ENCODE data around the gene COX6A1.
"Not testable (repeated sequence)": the region's sequence is repeated elsewhere in the genome, so short reads cannot be mapped to it uniquely, and the experiment has no call there.

Gene COX6A1

GRCh38 chr12:120468325-120468820 lies 30.5 kb downstream of the COX6A1 start:
- DNase-seq (ENCODE audit: low spot score) = peak; percentile 72

DNA sequence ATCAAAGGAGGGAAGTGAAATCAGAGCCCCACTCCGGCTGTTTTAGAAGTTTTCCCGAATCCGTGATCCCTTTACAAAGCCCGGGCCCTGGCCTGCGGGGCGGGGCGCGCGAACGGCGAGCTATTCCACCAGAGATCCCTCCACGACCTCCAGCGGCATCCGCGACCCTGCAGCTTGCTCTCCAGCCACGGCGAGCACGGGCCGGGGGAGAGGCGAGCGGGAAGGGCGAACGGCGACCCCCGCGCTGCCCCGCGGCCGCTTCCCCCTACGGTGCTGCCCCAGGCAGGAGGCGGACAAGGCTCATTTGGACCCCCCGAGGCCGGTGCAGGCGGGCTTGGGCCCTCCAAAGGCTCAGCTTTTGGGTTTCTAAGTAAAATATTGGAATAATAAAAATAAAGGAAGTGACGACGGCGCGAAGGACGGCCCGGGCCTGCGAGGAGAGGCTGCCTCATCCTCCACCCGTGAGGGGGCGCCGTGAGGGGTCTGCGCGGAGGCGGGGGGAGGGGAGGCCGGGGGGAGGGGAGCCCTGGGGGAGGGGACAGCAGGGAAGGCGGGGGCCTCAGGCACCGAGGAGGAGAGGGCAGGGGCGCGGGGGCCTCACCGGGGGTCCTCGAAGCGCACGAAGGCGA lies 31.0 kb downstream of the COX6A1 start:
- no peak for DNase-seq (ENCODE audit: low spot score)

GRCh38 chr12:120469450-120470149 lies 31.7 kb downstream of the COX6A1 start, which contains the start of gene SRSF9:
SRSF9 (minus strand) TSS chr12:120469748; CDS start chr12:120469609, 139 bp downstream.
- DNase-seq (ENCODE audit: low spot score) = peak; percentile 100

GRCh38 chr12:120470150-120470784 lies 32.4 kb downstream of the COX6A1 start:
- no peak for DNase-seq (ENCODE audit: low spot score)

- no peak for DNase-seq (ENCODE audit: low spot score)
Measured at GRCh38 chr12:120472521-120472920, 34.6 kb downstream of the COX6A1 start.

DNA sequence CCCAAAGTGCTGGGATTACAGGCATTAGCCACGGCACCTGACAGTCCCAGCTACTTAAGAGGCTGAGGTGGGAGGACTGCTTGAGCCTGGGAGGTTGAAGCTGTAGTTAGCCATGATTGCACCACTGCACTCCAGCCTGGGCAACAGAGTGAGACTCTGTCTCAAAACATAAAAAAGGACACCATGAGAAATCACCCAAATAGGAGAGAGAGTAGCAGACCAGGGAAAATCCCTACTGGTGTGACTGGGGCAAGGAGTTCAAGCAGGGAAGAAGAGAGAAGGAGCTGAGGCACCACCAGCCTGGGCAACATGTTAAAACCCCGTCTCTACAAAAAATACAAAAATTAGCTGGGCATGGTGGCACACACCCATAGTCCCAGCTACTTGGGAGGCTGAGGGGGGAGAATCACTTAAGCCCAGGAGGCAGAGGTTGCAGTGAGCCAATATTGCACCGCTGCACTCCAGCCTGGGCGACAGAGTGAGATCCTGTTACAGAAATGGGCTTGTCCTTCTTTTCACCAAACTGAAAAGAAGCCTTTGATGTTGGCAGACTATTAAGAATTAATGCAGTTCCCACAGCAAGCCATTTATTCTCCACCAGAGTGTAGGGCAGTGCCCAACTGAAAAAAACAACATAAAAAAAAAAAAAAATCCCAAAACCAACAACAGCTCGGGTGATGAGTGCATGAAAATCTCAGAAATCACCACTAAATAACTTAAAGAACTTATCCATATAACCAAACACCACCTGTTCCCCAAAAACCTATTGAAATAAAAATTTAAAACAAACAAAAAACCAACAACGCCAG lies 36.1 kb downstream of the COX6A1 start:
- no peak for DNase-seq (ENCODE audit: low spot score)

DNA sequence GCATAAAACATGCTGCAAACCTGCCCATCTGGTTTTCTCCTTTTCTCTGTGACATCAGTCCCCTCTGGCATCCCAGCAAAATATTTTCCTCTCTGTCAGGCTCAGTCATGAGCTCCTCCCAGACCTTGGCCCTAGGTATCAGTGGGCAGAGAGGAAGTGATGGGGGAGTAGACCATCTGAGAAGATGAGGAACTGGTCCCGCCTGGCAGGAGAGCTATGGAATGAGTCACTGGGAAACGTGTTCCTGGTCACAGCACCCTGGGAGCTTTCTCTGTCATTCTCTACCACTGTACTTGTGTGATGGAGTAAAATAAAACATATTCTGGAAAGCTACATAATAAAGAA lies 36.7 kb downstream of the COX6A1 start:
- no peak for DNase-seq (ENCODE audit: low spot score)

GRCh38 chr12:120475643-120476042 lies 37.7 kb downstream of the COX6A1 start:
- DNase-seq (ENCODE audit: low spot score) = no peak

DNA sequence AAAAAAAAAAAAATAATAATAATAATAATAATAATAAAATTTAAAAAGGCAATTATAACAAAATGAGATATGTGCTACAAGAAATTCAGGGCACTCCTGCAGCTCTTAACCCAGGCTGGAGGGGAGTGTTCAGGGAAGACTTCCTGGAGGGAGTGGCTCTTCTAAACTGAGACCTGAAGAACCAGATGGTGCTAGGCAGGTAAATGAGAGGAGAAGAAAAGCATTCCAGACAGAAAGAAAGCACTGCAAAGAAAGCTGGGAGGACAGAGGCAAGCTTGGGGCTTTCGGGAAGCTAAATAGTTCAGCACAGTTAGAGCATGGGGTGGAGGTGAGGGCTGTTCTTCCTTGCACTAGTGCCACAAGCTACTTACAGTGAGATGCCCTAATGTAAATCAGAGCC lies 41.5 kb downstream of the COX6A1 start:
- DNase-seq (ENCODE audit: low spot score) = no peak

DNA sequence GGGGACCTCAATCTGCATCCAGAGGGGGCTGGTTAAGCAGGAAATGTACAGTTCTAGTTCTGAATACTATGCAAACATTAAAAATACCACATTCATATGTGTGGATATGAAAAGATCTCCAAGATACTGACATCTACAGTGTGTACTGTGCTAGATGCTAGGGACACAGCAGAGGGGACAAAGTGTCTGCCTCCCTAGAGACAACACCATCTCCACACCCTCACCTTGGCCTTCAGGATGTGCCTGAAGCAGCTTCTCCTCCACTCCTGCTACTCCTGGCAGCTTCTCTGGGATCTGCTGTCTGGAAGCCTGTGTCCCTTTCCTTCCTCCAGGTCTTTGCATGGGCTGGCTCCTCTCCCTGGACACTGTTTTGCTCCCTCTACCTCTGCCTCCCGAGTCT lies 42.3 kb downstream of the COX6A1 start:
- no peak for DNase-seq (ENCODE audit: low spot score)

DNA sequence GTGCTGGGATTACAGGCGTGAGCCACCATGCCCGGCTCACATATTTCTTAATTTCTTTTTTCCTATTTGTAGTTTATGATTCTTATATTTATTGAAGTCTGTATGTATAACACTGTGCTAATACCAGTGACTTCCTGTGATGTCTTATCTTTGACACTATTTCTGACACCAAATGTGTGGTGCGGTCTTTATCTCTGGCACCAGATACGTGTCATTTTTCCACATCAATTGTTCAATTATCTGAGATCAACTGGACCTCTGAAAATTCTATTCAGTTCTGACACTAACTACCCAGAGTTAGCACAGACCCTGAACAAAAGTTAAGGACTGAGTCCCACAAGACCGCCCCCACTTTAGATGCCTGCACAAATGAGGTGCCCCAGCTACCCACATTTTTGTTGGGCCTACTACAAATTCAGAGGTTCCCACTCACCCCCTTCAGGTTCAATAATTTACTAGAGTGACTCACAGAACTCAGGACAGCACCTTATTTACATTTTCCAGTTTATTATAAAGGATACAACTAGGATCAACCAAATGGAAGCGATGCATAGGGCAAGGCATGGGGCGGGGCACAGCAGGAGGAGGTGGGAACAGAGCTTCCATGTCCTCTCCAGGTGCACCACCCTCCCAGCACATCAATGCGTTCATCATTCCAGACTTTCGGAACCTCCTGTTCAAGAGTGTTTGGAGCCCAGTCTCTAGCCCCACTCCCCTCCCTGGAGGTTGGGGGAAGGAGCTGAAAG lies 43.3 kb downstream of the COX6A1 start:
- no peak for DNase-seq (ENCODE audit: low spot score)

DNA sequence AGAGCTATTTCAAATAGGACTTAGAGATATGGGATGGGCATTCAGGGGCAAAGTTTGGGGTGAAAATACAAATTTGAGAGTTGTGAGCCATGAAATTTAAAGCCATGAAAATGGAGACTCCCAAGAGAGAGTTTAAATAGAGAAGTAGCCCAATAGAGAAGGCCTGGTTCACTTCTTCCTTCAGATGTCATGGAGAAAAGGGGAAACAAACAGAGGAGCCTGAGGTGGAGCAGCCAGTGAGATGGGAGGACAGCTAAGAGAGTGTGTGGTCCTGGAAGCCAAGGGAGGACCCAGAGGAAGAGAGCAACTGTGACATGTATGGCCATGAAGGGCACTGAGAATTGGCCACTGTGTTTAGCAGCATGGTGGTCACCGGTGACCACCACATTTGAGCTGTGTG lies 45.7 kb downstream of the COX6A1 start:
- DNase-seq (ENCODE audit: low spot score) = no peak

DNA sequence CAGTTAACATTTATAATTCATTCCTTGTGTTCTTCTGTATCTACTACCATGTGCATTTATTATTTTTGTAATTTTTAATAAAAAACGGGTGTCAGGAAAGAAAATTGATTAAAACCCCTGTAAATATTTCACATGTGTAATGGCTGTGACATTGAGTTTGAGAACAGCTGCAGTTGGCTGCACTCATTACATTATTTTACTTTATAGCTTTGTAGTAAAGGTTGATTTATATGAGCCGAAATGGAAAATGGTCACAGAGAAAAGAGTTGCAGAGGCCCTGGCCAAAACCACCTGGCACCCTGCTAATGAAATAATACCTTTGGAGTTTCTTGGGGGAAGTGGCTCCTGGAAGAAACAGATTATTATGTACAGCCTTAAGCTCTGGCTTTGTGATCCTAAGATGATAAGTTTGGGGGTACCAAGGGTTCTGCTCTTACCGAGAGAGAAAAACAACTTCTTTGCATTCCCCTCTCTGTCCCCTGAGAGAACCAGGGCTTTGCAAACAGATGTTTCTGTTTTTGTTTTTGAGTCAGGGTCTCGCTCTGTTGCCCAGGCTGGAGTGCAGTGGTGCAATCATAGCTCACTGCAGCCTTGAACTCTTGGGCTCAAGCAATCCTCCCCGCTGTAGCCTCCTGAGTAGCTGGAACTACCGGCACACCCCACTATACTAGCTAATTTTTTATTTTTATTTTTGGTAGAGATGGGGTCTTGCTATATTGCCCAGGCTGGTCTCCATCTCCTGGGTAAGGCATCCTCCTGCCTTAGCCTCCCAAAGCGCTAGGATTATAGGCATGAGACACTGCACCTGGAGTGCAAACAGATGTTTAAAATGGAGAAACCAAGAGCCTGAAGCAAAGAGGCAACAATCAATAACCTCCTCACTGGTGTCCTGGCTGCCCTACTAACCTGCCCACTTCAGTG lies 48.3 kb downstream of the COX6A1 start:
- no peak for DNase-seq (ENCODE audit: low spot score)

DNA sequence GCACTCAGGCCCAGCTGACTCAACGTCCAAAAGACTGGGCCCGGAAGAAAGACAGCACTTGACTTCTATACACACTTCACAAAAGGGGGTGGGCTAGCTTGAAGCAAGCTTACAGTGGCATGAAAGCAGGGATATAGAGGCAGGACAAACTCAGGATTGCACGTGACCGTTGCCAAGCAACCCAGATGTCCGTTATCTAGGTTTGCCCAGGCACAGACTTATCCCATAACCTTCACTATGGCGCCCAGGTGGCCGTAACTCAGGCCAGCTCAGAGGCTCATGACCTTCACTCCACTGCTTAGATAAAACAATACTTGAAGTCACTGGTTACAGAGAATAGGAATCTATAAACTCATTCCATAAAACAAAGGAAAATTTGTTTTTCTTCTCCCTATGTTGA lies 49.6 kb downstream of the COX6A1 start:
- not testable (repeated sequence) for DNase-seq (ENCODE audit: low spot score)

DNA sequence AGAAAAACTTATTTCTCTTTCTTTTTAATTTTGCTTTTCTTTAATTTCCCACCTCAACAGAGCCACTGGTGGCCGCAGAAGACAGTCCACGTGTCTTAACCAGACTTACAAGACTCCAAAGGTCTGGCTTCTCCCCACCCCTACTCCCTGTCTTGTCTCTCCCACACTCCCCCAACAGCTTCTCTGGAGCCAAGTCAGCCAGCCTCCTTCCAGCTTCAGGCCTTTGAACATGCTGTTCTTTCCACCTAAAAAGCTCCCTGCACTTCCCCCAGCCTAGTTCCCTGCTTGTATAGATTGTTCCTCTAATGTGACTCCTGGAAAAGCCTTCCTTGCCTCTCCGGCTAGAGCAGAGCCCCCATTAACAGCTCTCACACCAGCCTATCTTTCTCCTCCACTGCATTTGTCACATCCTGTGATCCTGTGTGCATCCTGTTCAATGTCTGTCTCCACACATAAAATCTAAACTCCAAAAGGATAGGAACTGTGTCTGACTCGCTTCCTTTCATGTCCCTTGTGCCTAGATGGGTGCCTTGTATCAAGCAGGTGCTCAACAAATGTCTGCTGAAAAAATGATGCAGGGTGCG lies 50.2 kb downstream of the COX6A1 start:
- no peak for DNase-seq (ENCODE audit: low spot score)

DNA sequence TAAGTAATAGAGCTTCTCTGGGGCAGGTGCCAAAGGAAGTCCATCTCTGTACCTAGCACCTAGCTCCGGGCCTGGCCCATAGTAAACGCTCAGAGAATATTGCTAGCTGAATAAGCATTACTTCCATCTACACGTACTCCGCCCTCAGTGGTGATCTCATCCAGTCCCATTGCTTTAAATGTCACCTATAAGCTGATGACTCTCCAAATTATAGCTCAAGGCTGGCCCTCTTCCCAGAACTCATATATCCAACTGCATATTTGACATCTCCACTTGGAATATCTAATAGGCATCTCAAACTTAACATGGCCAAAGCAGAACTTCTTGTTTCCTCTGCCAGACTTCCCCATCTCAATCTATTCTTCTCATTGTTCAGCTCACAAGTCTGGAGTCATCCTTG lies 51.1 kb downstream of the COX6A1 start:
- DNase-seq (ENCODE audit: low spot score) = no peak

DNA sequence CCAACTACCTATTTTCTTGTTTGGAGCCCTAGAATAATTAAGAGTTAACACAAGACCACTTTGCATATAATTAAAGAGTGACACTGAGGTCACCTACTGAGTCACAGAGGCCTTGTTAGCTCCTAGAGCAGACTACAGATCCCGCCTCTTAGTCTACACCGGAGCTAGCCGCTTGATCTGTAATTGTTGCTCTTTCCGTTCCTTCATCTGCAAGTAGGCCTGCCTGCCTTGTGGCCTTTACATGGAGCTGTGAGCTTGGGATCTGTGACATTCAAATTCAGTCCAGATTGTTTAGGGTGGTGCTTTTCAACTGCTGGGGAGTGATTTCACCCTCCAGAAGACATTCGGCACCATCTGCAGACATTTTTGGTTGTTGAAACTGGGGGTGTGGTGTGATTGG lies 52.4 kb downstream of the COX6A1 start:
- no peak for DNase-seq (ENCODE audit: low spot score)
